Loucy (cell line): ENCODE results near the gene FLCN.

Source experiments
- EZH2phosphoT487 ChIP-seq: fragments of 200-600 bp; IDR thresholded peaks from 2 replicates; pipeline ENCODE4 v1.6.1; 2018; ENCODE audit warnings: antibody characterized with exemption, mild to moderate bottlenecking, moderate library complexity, borderline replicate concordance
- TF ChIP-seq, protein P1 (sequence below): fragments of 200-600 bp; sonication (generic); conservative IDR thresholded peaks from 2 replicates; pipeline ENCODE4 v1.5.1; 2014; ENCODE audit warnings: mild to moderate bottlenecking, antibody characterized with exemption, low read length

DNA sequence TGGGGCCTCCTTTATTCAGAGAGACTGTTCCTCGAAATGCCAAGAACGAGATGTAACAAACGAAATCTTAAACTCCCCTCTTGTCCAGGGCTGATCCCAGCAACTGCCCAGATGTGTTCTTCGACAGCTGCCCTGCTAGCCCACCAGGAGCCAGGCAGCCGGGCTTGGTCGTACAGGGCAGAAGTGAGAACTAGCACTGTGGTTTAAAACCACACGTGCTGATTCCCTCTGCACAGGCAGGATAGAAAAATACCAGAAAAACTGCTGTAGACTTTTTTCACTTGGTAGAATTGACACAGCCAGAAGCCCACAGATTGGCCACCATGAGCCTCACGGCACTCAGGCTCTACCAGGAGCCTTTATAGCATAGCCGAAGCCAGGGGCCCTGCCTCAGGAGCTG is 64.0 kb downstream of the FLCN start:
- TF ChIP-seq, protein P1, sequence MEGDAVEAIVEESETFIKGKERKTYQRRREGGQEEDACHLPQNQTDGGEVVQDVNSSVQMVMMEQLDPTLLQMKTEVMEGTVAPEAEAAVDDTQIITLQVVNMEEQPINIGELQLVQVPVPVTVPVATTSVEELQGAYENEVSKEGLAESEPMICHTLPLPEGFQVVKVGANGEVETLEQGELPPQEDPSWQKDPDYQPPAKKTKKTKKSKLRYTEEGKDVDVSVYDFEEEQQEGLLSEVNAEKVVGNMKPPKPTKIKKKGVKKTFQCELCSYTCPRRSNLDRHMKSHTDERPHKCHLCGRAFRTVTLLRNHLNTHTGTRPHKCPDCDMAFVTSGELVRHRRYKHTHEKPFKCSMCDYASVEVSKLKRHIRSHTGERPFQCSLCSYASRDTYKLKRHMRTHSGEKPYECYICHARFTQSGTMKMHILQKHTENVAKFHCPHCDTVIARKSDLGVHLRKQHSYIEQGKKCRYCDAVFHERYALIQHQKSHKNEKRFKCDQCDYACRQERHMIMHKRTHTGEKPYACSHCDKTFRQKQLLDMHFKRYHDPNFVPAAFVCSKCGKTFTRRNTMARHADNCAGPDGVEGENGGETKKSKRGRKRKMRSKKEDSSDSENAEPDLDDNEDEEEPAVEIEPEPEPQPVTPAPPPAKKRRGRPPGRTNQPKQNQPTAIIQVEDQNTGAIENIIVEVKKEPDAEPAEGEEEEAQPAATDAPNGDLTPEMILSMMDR: no peak
- no peak for TF ChIP-seq EZH2phosphoT487
